ENCODE data around the gene AGO4.
"Not testable (repeated sequence)": the region's sequence is repeated elsewhere in the genome, so short reads cannot be mapped to it uniquely, and the experiment has no call there.

The AGO4 gene

DNA sequence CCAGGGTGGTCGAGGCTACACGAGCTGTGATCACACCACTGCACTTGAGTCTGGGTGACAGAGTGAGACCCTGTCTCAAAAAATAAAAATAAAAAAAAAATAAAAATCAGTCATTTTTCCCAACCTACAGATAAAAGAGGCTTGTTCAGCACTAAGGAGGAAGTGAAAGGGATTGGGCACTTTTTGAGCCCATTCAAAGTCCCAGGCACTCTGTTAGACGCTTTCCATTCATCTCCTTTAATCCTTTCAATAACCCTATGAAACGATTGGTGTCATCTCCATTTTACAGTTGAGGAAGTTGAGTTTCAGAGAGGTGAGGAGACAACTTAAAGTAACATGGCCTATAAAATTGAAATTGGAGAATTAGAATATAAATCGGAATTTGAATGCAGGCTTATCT is 10.4 kb upstream of the AGO4 start:
- Mint-ChIP-seq H3K4me3 (no peak overlapping the region), H3K4me1 (peaks cover 8% of the 10 kb centered on the region)

DNA sequence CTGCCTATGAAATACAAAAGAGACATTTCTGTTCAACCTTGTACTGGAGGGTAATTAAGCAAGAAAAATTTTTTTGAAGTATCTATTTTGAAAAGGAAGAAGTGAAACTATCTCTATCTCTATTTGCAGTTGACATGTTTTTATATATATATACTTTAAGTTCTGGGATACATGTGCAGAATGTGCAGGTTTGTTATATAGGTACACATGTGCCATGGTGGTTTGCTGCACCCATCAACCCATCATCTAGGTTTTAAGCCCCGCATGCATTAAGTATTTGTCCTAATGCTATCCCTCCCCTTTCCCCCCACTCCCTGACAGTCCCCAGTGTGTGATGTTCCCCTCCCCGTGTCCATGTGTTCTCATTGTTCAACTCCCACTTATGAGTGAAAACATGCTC is 9.8 kb upstream of the AGO4 start:
- H3K27ac Mint-ChIP-seq; H3K9me3 Mint-ChIP-seq; H3K27me3 Mint-ChIP-seq; ATAC-seq; DNase-seq; H3K4me3 Mint-ChIP-seq; H3K4me1 Mint-ChIP-seq; H3K36me3 Mint-ChIP-seq (ENCODE audit: low read depth): not testable (repeated sequence)

More for the DNA sequence above, 10.4 kb upstream of the AGO4 start:
- H3K36me3 Mint-ChIP-seq (ENCODE audit: low read depth) = no peaks in the 10 kb centered on the region
- H3K27me3 Mint-ChIP-seq = no peaks in the 10 kb centered on the region
- no peaks in the 10 kb centered on the region for H3K9me3 Mint-ChIP-seq
- no peak overlapping the region for H3K27ac Mint-ChIP-seq
- ATAC-seq = no peak
- DNase-seq = no peak

- H3K4me1 Mint-ChIP-seq = peaks cover 14% of the 10 kb centered on the region
- H3K27ac Mint-ChIP-seq; H3K9me3 Mint-ChIP-seq; H3K4me3 Mint-ChIP-seq; H3K36me3 Mint-ChIP-seq (ENCODE audit: low read depth); DNase-seq; ATAC-seq; H3K27me3 Mint-ChIP-seq: not testable (repeated sequence)
Measured at GRCh38 chr1:35800167-35800887, 7.5 kb upstream of the AGO4 start.

- H3K36me3 Mint-ChIP-seq (ENCODE audit: low read depth) = no peaks in the 10 kb centered on the region
Measured at GRCh38 chr1:35808450-35809113, 766 bp downstream of the AGO4 start.

GRCh38 chr1:35809114-35810095 is 1.6 kb downstream of the AGO4 start:
- DNase-seq = no peak
- peaks cover 31% of the 10 kb centered on the region for H3K4me1 Mint-ChIP-seq
- H3K9me3 Mint-ChIP-seq = no peaks in the 10 kb centered on the region
- peak overlapping the region; percentile 80 for H3K27ac Mint-ChIP-seq
- ATAC-seq = no peak
- H3K4me3 Mint-ChIP-seq = peak overlapping the region; percentile 85
- H3K36me3 Mint-ChIP-seq (ENCODE audit: low read depth) = no peaks in the 10 kb centered on the region
- H3K27me3 Mint-ChIP-seq = no peaks in the 10 kb centered on the region

More at GRCh38 chr1:35808450-35809113, 766 bp downstream of the AGO4 start:
- Mint-ChIP-seq H3K4me3 (peak overlapping the region; percentile 85), H3K9me3 (no peaks in the 10 kb centered on the region), H3K27ac (peak overlapping the region; percentile 80), H3K27me3 (no peaks in the 10 kb centered on the region), H3K4me1 (peaks cover 32% of the 10 kb centered on the region)
- ATAC-seq (peak; percentile 76), DNase-seq (peak; percentile 28)

DNA sequence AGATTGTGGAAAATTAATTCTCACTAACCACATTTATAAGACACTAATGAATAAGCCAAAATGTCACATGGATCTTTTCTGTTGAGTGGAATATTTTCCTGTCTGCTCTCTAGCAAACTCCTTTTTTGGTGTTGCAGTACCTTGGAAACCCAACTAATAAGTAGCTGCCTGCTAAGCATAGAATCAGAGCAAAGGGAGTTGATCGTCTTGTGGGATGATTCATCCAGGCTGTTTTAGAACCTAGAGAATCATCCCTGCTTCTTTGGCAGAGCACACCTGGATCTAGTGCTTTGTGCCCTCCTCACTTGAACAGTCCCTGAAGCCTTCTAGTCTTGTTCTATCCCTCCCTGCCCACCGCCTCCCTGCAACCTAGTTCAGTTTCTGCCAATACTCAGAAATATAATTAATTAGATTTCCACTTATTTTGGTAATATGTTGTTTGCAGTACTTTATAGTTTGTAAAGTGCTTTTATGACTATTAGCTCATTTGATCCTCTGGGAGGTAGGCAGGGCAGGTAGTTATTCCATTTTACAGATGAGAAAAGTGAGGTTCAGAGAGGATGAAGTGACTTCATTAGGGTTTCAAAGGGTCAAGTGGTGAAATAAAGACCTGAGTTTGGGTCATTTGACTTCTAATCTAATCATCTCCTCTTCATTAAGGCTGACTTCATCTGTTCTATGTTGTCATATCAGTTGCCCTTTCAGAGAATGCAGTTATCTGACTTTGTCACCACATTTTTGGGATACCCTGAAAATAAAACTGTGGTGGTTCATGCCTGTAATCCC is 2.5 kb downstream of the AGO4 start:
- Mint-ChIP-seq H3K4me1 (peaks cover 26% of the 10 kb centered on the region), H3K27me3 (no peaks in the 10 kb centered on the region), H3K36me3 (ENCODE audit: low read depth) (no peaks in the 10 kb centered on the region), H3K27ac (no peak overlapping the region), H3K4me3 (peak overlapping the region; percentile 85), H3K9me3 (no peaks in the 10 kb centered on the region)
- no peak for ATAC-seq
- DNase-seq = no peak

- not testable (repeated sequence) for DNase-seq; H3K4me3 Mint-ChIP-seq; H3K36me3 Mint-ChIP-seq (ENCODE audit: low read depth); H3K27me3 Mint-ChIP-seq; ATAC-seq; H3K9me3 Mint-ChIP-seq; H3K27ac Mint-ChIP-seq
- H3K4me1 Mint-ChIP-seq = peaks cover 22% of the 10 kb centered on the region
Measured at GRCh38 chr1:35812754-35813153, 4.9 kb downstream of the AGO4 start.

DNA sequence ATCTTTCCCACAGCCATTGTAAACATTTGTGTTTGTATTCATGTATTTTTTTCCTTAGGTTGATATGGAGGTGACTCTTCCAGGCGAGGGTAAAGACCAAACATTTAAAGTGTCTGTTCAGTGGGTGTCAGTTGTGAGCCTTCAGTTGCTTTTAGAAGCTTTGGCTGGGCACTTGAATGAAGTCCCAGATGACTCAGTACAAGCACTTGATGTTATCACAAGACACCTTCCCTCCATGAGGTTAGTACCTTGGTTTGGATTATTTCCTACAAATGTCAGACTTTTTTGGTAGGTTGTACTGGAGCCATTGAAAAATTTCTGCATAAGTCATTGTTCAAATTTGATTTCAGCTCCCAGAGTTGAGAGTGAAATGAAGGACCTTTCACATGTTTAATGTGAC is 17.4 kb downstream of the AGO4 start:
- Mint-ChIP-seq H3K36me3 (ENCODE audit: low read depth) (peaks cover 6% of the 10 kb centered on the region), H3K27ac (no peak overlapping the region), H3K4me3 (no peak overlapping the region), H3K4me1 (no peaks in the 10 kb centered on the region), H3K9me3 (no peaks in the 10 kb centered on the region), H3K27me3 (no peaks in the 10 kb centered on the region)
- no peak for ATAC-seq
- no peak for DNase-seq

DNA sequence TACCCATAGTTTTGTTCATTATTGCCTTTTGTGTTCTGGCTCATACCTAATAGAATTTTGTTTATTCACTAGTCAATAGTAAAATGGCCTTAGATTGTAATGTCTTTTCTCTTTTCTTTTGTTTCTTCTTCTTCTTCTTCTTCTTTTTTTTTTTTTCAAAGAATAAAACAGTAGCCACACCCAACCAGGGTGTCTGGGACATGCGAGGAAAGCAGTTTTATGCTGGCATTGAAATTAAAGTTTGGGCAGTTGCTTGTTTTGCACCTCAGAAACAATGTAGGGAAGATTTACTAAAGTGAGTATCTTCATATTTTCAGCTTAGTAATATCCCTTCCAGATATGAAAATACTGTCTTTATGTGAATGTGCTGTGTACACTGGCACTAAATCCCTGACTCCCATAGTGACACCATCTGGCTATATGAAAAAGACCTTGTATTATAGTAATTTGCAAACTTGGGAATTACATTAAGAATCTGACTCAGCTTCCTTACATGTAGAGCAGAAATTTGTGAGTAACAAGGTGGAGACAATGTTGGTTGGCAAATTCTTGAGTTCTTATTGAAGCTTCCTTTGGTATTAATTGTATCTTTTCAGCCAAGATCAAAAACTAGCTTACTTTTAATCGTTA is 24.6 kb downstream of the AGO4 start:
- Mint-ChIP-seq H3K27me3 (no peaks in the 10 kb centered on the region), H3K4me1 (no peaks in the 10 kb centered on the region), H3K27ac (no peak overlapping the region), H3K36me3 (ENCODE audit: low read depth) (peaks cover 11% of the 10 kb centered on the region), H3K9me3 (no peaks in the 10 kb centered on the region), H3K4me3 (no peak overlapping the region)
- ATAC-seq = no peak
- DNase-seq = no peak

- Mint-ChIP-seq H3K9me3 (no peaks in the 10 kb centered on the region), H3K27me3 (no peaks in the 10 kb centered on the region), H3K36me3 (ENCODE audit: low read depth) (peaks cover 13% of the 10 kb centered on the region), H3K4me3 (no peak overlapping the region), H3K4me1 (no peaks in the 10 kb centered on the region), H3K27ac (no peak overlapping the region)
- no peak for ATAC-seq
- no peak for DNase-seq
Measured at GRCh38 chr1:35833395-35833794, 25.6 kb downstream of the AGO4 start.

GRCh38 chr1:35834218-35834617 is 26.4 kb downstream of the AGO4 start:
- Mint-ChIP-seq H3K36me3 (ENCODE audit: low read depth) (peaks cover 15% of the 10 kb centered on the region), H3K4me1 (no peaks in the 10 kb centered on the region), H3K27me3 (no peaks in the 10 kb centered on the region), H3K27ac (no peak overlapping the region), H3K9me3 (no peaks in the 10 kb centered on the region), H3K4me3 (no peak overlapping the region)
- DNase-seq (no peak), ATAC-seq (no peak)

DNA sequence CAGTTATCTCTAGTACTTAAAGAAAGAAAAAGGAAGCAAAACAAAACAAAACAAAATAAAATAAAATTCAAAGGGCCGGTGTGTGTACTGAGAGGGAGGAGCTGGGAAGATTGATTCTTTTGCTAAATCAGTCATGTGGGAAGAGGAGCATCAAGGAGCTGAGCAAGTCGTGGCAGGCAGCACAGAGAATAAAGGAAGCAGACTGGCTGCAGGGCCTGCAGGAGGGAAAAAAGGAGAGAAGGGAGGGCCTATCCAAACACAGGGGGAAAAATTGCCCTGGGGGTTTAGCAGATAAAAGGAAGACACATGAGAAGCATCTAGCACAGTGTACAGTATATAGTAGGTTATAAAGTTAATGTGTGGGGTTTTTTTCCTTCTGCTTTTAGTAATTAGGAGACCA is 27.6 kb downstream of the AGO4 start:
- Mint-ChIP-seq H3K4me1 (no peaks in the 10 kb centered on the region), H3K27me3 (no peaks in the 10 kb centered on the region), H3K27ac (no peak overlapping the region), H3K4me3 (no peak overlapping the region), H3K36me3 (ENCODE audit: low read depth) (peaks cover 15% of the 10 kb centered on the region), H3K9me3 (no peaks in the 10 kb centered on the region)
- DNase-seq = no peak
- ATAC-seq = no peak

DNA sequence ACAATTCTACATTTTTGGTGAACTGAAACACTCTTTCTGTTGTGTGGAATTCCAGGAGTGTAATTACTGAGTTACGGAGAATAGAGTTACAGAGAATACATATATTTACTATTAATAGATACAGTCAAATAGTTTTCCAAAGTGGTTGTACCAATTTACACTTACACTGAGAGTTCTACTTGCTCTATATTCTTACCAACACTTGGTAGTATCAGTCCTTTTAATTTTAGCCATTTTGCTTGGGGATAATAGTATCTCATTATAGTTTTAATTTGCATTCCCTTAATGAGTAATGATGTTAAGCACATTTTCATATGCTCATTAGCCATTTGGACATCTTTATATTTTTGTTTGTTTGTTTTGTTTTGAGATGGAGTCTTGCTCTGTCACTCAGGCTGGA is 28.9 kb downstream of the AGO4 start:
- Mint-ChIP-seq H3K4me3 (no peak overlapping the region), H3K9me3 (no peaks in the 10 kb centered on the region), H3K27ac (no peak overlapping the region), H3K36me3 (ENCODE audit: low read depth) (peaks cover 15% of the 10 kb centered on the region), H3K27me3 (no peaks in the 10 kb centered on the region), H3K4me1 (no peaks in the 10 kb centered on the region)
- DNase-seq (no peak), ATAC-seq (no peak)

All from activated naive CD8-positive, alpha-beta T cell treated with anti-CD3 and anti-CD28 coated beads, Interleukin-2, amount 50 U/mL, for 24 hours (primary cell).